Muscle of leg (tissue), 11 donors: ENCODE data around the gene WDR20. TPM values are rescaled to one million over a fixed set of nuclear protein-coding genes. Genes with fewer than 3 reads are reported as not detected.

Source experiments
- DNase-seq: peaks from one replicate; pipeline ENCODE4 v3.0.0; 2013
- H3K27ac ChIP-seq: one replicate; pipeline ENCODE4 v1.5.1; 2013; ENCODE audit warnings: mild to moderate bottlenecking, low read length, control low read depth
- H3K27me3 ChIP-seq: one replicate; pipeline ENCODE4 v1.6.1; 2013; ENCODE audit warnings: low read length; ENCODE audit not compliant: control insufficient read depth, insufficient read depth
- H3K36me3 ChIP-seq: one replicate; pipeline ENCODE4 v1.6.1; 2013; ENCODE audit warnings: low read length; ENCODE audit not compliant: control insufficient read depth, insufficient read depth
- H3K4me1 ChIP-seq: one replicate; pipeline ENCODE4 v1.6.1; 2013; ENCODE audit warnings: low read length; ENCODE audit not compliant: control insufficient read depth, insufficient read depth
- H3K4me3 ChIP-seq: one replicate; pipeline ENCODE4 v1.5.1; 2013; ENCODE audit warnings: low read length, control low read depth
- H3K9me3 ChIP-seq: replicated peaks from 2 replicates; pipeline ENCODE4 v1.6.1; 2013; ENCODE audit warnings: low read depth, low read length; ENCODE audit not compliant: control insufficient read depth
- WGBS: methylation state at CpG from one replicate; pipeline ENCODE4 v1.1.5; 2013; ENCODE audit warnings: missing lambda C conversion rate; ENCODE audit not compliant: insufficient coverage; 5-methylcytosine and 5-hydroxymethylcytosine counted together
- polyA plus RNA-seq, 8 donors: library from polyadenylated mRNA; unstranded; fragments of 120-200 nt; gene quantifications; one replicate each; pipeline versions ENCODE4 v1.2.1 to v1.2.3, GENCODE V29; 2013; ENCODE audit warnings: inconsistent platforms in 1 of 8, low replicate concordance in 1 of 8; ENCODE audit not compliant: insufficient read length in 8 of 8, insufficient read depth in 1 of 8
- total RNA-seq: library from RNA; stranded (reverse); fragments of 120-200 nt; gene quantifications from one replicate; pipeline ENCODE4 v1.2.4, GENCODE V29; 2013

WDR20 gene
- total and polyA plus RNA-seq, 9 donors: 20.0 to 28.9 (median 25.0) TPM

DNA sequence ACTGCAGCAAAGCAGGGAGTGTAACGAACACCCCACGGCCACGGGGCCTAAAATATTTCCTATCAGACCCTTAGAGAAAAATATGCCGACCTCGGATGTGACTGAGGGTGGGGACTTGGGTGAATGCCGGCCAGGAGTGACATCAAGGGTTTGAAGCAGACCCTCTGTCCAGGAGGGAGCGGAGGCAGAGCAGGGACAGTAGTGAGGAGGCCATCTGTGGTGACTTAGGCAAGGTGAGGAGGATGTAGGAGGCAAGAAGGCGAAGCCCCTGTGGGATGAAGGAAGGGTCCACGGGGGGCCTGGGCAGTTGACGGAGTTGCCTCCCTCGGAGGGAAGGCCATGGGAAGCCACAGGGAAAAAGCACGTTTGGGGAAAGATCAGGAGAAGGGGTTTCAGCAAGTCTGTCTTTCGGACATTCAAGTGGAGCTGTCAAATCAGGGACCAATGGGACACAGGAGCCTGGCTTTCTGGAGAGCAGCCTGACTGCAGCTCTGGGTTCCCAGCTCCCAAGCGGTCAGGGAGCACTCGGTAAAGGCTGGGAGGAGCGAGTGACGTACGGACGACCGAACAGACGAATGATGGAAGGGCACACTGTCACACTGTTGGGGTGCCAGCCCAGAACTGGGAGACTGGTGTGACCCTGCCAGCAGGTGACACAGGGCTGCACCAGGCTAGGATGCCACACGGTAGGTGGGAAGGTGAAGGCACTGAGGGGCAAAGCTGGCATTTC lies 90.9 kb downstream of the WDR20 start:
- H3K36me3 ChIP-seq: peaks cover 9% of the 10 kb centered on the region
- DNase-seq: no peak
- no peaks in the 10 kb centered on the region for H3K9me3 ChIP-seq
- H3K4me3 ChIP-seq: no peak overlapping the region
- H3K27me3 ChIP-seq: no peaks in the 10 kb centered on the region
- WGBS: 89% methylated on average over 20 of the region's 22 CpGs
- H3K27ac ChIP-seq: no peak overlapping the region
- peaks cover 23% of the 10 kb centered on the region for H3K4me1 ChIP-seq

DNA sequence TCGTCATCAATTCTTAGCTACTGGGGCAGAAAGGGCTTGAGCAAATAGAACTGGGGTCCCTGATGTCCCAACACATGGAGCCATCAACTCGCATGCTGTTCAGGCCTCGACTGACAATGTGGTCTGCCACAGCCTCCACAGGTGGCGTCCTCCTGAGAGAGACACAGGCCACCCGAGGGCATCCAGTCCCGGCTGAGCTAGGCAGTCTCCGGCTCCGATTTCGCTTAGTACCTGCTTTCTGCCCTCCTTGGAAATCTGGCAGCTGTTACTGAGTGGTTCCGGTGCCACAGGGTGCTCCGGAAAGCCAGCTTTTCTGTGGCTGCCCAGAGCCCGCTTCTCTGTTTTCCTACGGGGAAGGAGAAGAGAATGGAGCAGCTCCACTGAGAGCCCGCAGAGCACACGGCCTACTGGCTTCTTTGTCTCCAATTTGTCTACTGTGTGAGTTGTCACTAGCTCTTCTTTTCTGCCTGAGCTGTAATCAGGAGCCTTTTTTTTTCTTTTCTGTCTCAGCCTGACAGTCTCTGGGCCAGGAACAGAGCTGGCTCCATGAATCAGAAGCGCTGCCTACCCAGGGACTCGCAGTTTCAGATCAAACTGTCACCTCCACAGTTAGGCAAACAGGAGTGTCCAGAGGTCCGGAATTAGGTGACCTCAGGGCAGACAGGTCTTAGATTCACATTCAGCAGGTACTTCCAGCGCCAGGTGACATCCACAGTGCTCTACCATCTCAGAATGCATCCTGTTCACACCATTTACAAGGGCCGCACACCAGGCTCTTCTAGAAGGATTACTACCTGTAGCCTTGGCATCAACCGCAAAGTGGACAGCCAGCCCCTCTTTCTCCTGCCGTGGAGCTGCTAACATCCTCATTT lies 92.0 kb downstream of the WDR20 start:
- Histone ChIP-seq H3K9me3 (no peaks in the 10 kb centered on the region), H3K27ac (no peak overlapping the region), H3K36me3 (peaks cover 5% of the 10 kb centered on the region), H3K4me1 (peaks cover 12% of the 10 kb centered on the region), H3K27me3 (no peaks in the 10 kb centered on the region), H3K4me3 (no peak overlapping the region)
- 82% methylated on average over 18 of the region's 22 CpGs for WGBS
- DNase-seq: no peak

DNA sequence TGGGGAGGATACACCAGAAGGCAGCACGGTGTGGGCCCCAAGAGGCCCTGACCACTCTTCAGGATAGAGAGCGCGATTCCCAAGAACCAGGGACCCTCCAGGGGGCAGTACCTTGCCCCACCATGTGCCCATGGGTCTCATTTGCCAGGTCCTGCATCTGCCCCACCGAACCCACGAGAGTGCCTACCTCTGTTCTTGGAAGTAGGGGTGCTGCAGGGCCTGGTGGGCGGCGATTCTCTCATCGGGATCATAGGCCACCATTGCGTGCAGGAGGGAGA lies 92.6 kb downstream of the WDR20 start:
- DNase-seq: no peak
- H3K27me3 ChIP-seq: no peaks in the 10 kb centered on the region
- H3K9me3 ChIP-seq: no peaks in the 10 kb centered on the region
- peaks cover 5% of the 10 kb centered on the region for H3K36me3 ChIP-seq
- H3K27ac ChIP-seq: no peak overlapping the region
- 80% methylated on average over 6 of the region's 9 CpGs for WGBS
- peaks cover 7% of the 10 kb centered on the region for H3K4me1 ChIP-seq
- no peak overlapping the region for H3K4me3 ChIP-seq

- H3K4me3 ChIP-seq: no peak overlapping the region
- peaks cover 5% of the 10 kb centered on the region for H3K36me3 ChIP-seq
- H3K27me3 ChIP-seq: no peaks in the 10 kb centered on the region
- no peak for DNase-seq
- H3K4me1 ChIP-seq: peaks cover 2% of the 10 kb centered on the region
- H3K9me3 ChIP-seq: no peaks in the 10 kb centered on the region
- WGBS: 90% methylated on average over 6 of the region's 6 CpGs
- H3K27ac ChIP-seq: no peak overlapping the region
Observed at GRCh38 chr14:102233081-102233480, 93.4 kb downstream of the WDR20 start.

GRCh38 chr14:102234331-102235264 lies 94.9 kb downstream of the WDR20 start:
- H3K9me3 ChIP-seq: no peaks in the 10 kb centered on the region
- 66% methylated on average over 32 of the region's 34 CpGs for WGBS
- H3K4me3 ChIP-seq: peak overlapping the region; percentile 15
- H3K4me1 ChIP-seq: peaks cover 2% of the 10 kb centered on the region
- DNase-seq: no peak
- peaks cover 3% of the 10 kb centered on the region for H3K36me3 ChIP-seq
- H3K27ac ChIP-seq: no peak overlapping the region
- H3K27me3 ChIP-seq: no peaks in the 10 kb centered on the region

DNA sequence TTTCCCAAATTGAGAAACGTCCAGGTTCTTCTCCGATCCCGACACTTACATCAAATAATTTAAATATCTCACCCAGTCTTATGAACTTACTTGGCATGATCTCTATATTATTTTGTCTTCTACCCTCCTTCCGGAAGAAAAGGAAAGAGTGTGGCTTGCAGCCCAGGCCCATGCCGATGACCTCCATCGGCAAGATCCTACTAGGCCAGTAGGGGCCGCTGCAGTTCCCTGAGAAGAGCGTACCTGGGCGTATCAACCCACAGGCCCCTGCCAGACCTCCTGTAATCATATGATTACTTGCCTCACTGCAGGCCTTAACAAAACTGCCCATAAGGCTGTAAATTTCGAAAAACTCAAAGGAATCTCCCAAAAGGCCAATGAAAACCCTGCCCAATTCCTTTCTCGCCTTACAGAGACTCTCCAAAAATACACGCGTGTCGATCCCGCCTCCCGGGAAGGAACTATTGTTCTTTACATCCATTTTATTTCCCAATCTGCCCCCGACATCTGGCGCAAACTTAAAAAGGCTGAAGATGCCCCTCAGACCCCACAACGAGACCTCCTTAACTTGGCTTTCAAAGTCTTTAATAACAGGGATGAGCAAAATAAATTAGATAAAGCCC lies 95.7 kb downstream of the WDR20 start:
- Histone ChIP-seq H3K27ac (no peak overlapping the region), H3K9me3 (no peaks in the 10 kb centered on the region), H3K27me3 (no peaks in the 10 kb centered on the region), H3K4me1 (peaks cover 2% of the 10 kb centered on the region), H3K4me3 (peak overlapping the region; percentile 15), H3K36me3 (peaks cover 3% of the 10 kb centered on the region)
- 34% methylated on average over 17 of the region's 19 CpGs for WGBS
- peak; percentile 85 for DNase-seq

DNA sequence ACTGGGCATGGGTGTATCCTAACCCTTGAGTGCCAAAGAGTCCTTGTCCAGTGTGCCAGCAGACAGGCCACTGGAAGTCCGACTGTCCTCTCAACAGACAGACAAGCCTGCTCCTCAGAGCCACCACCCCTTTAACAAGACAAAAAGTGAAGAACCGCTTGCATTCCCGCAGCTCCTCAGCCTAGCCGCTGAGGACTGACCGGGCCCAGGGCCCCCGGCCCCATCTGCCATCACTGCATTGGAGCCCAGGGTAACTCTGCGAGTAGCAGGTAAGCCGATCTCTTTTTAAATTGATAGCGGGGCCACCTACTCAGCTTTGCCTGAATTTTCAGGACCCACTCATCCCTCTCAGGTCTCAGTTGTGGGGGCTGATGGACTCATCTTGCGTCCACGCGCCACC lies 96.3 kb downstream of the WDR20 start:
- no peaks in the 10 kb centered on the region for H3K27me3 ChIP-seq
- H3K4me1 ChIP-seq: peaks cover 2% of the 10 kb centered on the region
- no peak overlapping the region for H3K4me3 ChIP-seq
- H3K36me3 ChIP-seq: peaks cover 2% of the 10 kb centered on the region
- no peak for DNase-seq
- no peaks in the 10 kb centered on the region for H3K9me3 ChIP-seq
- H3K27ac ChIP-seq: no peak overlapping the region
- 87% methylated on average over 12 of the region's 12 CpGs for WGBS

- Histone ChIP-seq H3K27ac (no peak overlapping the region), H3K9me3 (no peaks in the 10 kb centered on the region), H3K4me3 (no peak overlapping the region), H3K27me3 (no peaks in the 10 kb centered on the region), H3K4me1 (peaks cover 2% of the 10 kb centered on the region), H3K36me3 (no peaks in the 10 kb centered on the region)
- WGBS: 89% methylated on average over 3 of the region's 4 CpGs
- no peak for DNase-seq
Observed at GRCh38 chr14:102238131-102238530, 98.4 kb downstream of the WDR20 start.

DNA sequence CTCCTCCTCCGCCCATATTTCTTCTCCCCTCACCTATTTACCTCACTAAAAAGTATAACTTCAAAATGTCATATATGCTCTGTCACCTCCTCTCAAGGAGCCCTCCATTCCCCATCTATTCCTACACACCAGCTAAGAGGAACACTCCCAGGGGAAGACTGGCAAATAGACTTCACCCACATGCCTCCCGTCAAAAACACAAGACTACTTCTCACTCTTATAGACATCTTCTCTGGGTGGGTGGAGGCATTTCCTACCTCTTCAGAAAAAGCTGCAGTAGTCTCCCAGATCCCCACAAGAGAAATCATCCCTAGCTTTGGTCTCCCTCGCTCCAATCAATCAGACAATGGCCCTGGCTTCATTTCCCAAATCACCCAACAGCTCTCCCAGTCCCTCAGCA lies 99.1 kb downstream of the WDR20 start:
- no peak overlapping the region for H3K27ac ChIP-seq
- no peaks in the 10 kb centered on the region for H3K27me3 ChIP-seq
- no peak for DNase-seq
- H3K4me3 ChIP-seq: no peak overlapping the region
- WGBS: 85% methylated on average over 3 of the region's 3 CpGs
- H3K4me1 ChIP-seq: peaks cover 2% of the 10 kb centered on the region
- H3K36me3 ChIP-seq: no peaks in the 10 kb centered on the region
- no peaks in the 10 kb centered on the region for H3K9me3 ChIP-seq
